K562 (cell line): Measurements from ENCODE around the gene NQO2. TPM values are rescaled to one million over a fixed set of nuclear protein-coding genes. Genes with fewer than 3 reads are reported as not detected.

Source experiments
- ADNP ChIP-seq: fragments of 200-800 bp; sonication (Bioruptor generic); IDR thresholded peaks from 2 replicates; pipeline ENCODE4 v1.6.1; 2016; ENCODE audit warnings: missing genetic modification characterization, missing compliant biosample characterization
- ATF7 ChIP-seq: fragments of 450-650 bp; IDR thresholded peaks from 2 replicates; pipeline ENCODE4 v1.7.1; 2014; ENCODE audit warnings: mild to moderate bottlenecking, moderate library complexity
- EHMT2 ChIP-seq: fragments of 450-650 bp; IDR thresholded peaks from 2 replicates; pipeline ENCODE4 v1.6.1; 2018; ENCODE audit warnings: antibody characterized with exemption
- GABPB2 ChIP-seq: fragments of 250-450 bp; sonication (Bioruptor Pico); conservative IDR thresholded peaks from 2 replicates; pipeline ENCODE4 v1.5.1; 2021; ENCODE audit warnings: mild to moderate bottlenecking
- HINFP ChIP-seq: fragments of 450-650 bp; conservative IDR thresholded peaks from 2 replicates; pipeline ENCODE4 v1.6.1; 2016; ENCODE audit warnings: missing genetic modification characterization, low read depth, mild to moderate bottlenecking, control low read depth, missing compliant biosample characterization
- IRF2 ChIP-seq: sonication (generic); formaldehyde crosslinking; IDR thresholded peaks from 2 replicates; pipeline ENCODE4 v1.8.1; 2022; ENCODE audit warnings: mild to moderate bottlenecking, missing genetic modification reagents
- MAFF ChIP-seq: IDR thresholded peaks from 2 replicates; pipeline ENCODE4 v1.6.1; 2012; ENCODE audit warnings: low read length, improper control_type of control experiment
- MBD2 ChIP-seq: sonication (generic); IDR thresholded peaks from 2 replicates; pipeline ENCODE4 v1.6.1; 2016; ENCODE audit warnings: low read depth, borderline replicate concordance
- MTF1 ChIP-seq: fragments of 250-450 bp; sonication (Bioruptor Pico); IDR thresholded peaks from 2 replicates; pipeline ENCODE4 v1.9.0; 2021; ENCODE audit warnings: moderate library complexity, mild to moderate bottlenecking, inconsistent platforms, borderline replicate concordance
- NFYB ChIP-seq: IDR thresholded peaks from 2 replicates; pipeline ENCODE4 v1.6.1; 2011; ENCODE audit warnings: mild to moderate bottlenecking, moderate library complexity; ENCODE audit not compliant: insufficient read length; ENCODE audit errors: extremely low read depth
- NKRF ChIP-seq: fragments of 450-650 bp; IDR thresholded peaks from 2 replicates; pipeline ENCODE4 v1.6.1; 2016; ENCODE audit warnings: borderline replicate concordance
- PATZ1 ChIP-seq: fragments of 250-450 bp; sonication (Bioruptor Pico); IDR thresholded peaks from 2 replicates; pipeline ENCODE4 v1.5.0; 2020; ENCODE audit warnings: mild to moderate bottlenecking, borderline replicate concordance
- PHF21A ChIP-seq: fragments of 450-650 bp; IDR thresholded peaks from 2 replicates; pipeline ENCODE4 v1.6.1; 2017; ENCODE audit warnings: low read depth, borderline replicate concordance
- PML ChIP-seq: IDR thresholded peaks from 2 replicates; pipeline ENCODE4 v1.6.1; 2012; ENCODE audit warnings: low read length, inconsistent platforms
- PRPF4 ChIP-seq: fragments of 200-400 bp; formaldehyde crosslinking; IDR thresholded peaks from one replicate; pipeline ENCODE4 v1.6.1; 2017; ENCODE audit warnings: low read length, low read depth, mild to moderate bottlenecking; ENCODE audit not compliant: insufficient read depth, poor library complexity, severe bottlenecking
- SMARCE1 ChIP-seq: fragments of 450-650 bp; IDR thresholded peaks from 2 replicates; pipeline ENCODE4 v1.7.1; 2016; ENCODE audit warnings: mild to moderate bottlenecking
- TAF9B ChIP-seq: fragments of 450-650 bp; IDR thresholded peaks from 2 replicates; pipeline ENCODE4 v1.6.1; 2018; ENCODE audit warnings: mild to moderate bottlenecking; ENCODE audit not compliant: partially characterized antibody
- TEAD1 ChIP-seq, 2 experiments: fragments of 450-650 bp in 1 of 2; sonication (generic) in 1 of 2; formaldehyde crosslinking; IDR thresholded peaks; 2 replicates each; pipeline versions ENCODE4 v1.4.0 to v1.8.0; 2020 to 2022; ENCODE audit warnings: mild to moderate bottlenecking in 2 of 2, missing genetic modification reagents in 1 of 2
- THAP12 ChIP-seq: fragments of 250-450 bp; sonication (Bioruptor Pico); IDR thresholded peaks from 2 replicates; pipeline ENCODE4 v1.9.0; 2021; ENCODE audit warnings: mild to moderate bottlenecking, inconsistent platforms
- ZNF780A ChIP-seq: fragments of 250-450 bp; sonication (Bioruptor Pico); IDR thresholded peaks from 2 replicates; pipeline ENCODE4 v1.5.0; 2021; ENCODE audit warnings: mild to moderate bottlenecking
- polyA plus RNA-seq, 8 experiments: library from polyadenylated mRNA; depleted of rRNA in 4 of 8; stranded (reverse) in 5 of 8; unstranded in 3 of 8; fragments of >200 nt; fragmentation: Nextera tagmentation in 2 of 8; fragmentation: Illumina TruSeq in 1 of 8; extraction: Ambion mirVana in 2 of 8; extraction: Trizol in 1 of 8; gene quantifications; 2 replicates each; pipeline versions ENCODE4 v1.2.1 to v1.2.3, GENCODE V29; 2011 to 2014; ENCODE audit warnings: inconsistent platforms in 1 of 8, missing spikeins in 1 of 8
- total RNA-seq, 7 experiments: library from RNA; depleted of rRNA in 6 of 7; stranded (reverse); fragments of >200 nt in 6 of 7; fragmentation: Illumina TruSeq in 2 of 7; extraction: Trizol in 2 of 7; gene quantifications; 2 replicates each; pipeline versions ENCODE4 v1.2.1 to v1.2.3, GENCODE V29; 2011 to 2021; ENCODE audit warnings: low replicate concordance in 1 of 7

Gene NQO2
- total and polyA plus RNA-seq, 9 of the 15 experiments (the other 6 are each of a cell fraction or from before 2014, with no cell fraction given): 54.6 to 214 (median 116) TPM

GRCh38 chr6:3022765-3023662 is 23.3 kb downstream of the NQO2 start (continued):
- TF ChIP-seq TEAD1 (CRISPR knock-in tag; IDR thresholded peaks at IDR 0.05) (0 out of 4 replicates have a peak, but pooled peaks of 1 of the 2 experiments have one; percentile 11), MBD2 (no peak), GABPB2 (CRISPR knock-in tag) (no peak), PRPF4 (no peak), NFYB (no peak), HINFP (peak; percentile 53), PHF21A (no peak), TAF9B (no peak), MTF1 (CRISPR knock-in tag) (no peak), EHMT2 (no peak; the same call in 1 of the 2 replicates), SMARCE1 (no peak), MAFF (no peak), IRF2 (no peak), PML (no peak), PATZ1 (CRISPR knock-in tag) (no peak), NKRF (no peak), ZNF780A (CRISPR knock-in tag) (0 out of 2 replicates have a peak, but pooled peaks have one; percentile 51), ADNP (tag) (no peak), ATF7 (no peak), THAP12 (CRISPR knock-in tag) (peak; percentile 28; the same call in 1 of the 2 replicates)
